Mesothelial cell of epicardium (in vitro differentiated cells): ENCODE results near the gene DAGLB. TPM values are rescaled to one million over a fixed set of nuclear protein-coding genes. Genes with fewer than 3 reads are reported as not detected.
"Not testable (repeated sequence)": the region's sequence is repeated elsewhere in the genome, so short reads cannot be mapped to it uniquely, and the experiment has no call there.

ENCODE experiments used
- DNase-seq, 2 experiments: peaks; one replicate each; pipeline ENCODE4 v3.0.0; 2021; ENCODE audit warnings: low spot score in 2 of 2; ENCODE audit not compliant: unreplicated experiment in 2 of 2
- H3K27ac Mint-ChIP-seq: 2 replicates; pipeline ENCODE4 v1.8.0; 2021; ENCODE audit warnings: mixed read lengths
- H3K27me3 Mint-ChIP-seq: 2 replicates; pipeline ENCODE4 v1.8.0; 2021; ENCODE audit warnings: low read depth, mixed read lengths
- H3K36me3 Mint-ChIP-seq: 2 replicates; pipeline ENCODE4 v1.8.0; 2021; ENCODE audit warnings: mixed read lengths
- H3K4me1 Mint-ChIP-seq: 2 replicates; pipeline ENCODE4 v1.8.0; 2021; ENCODE audit warnings: mixed read lengths
- H3K4me3 Mint-ChIP-seq: 2 replicates; pipeline ENCODE4 v1.8.0; 2021; ENCODE audit warnings: mild to moderate bottlenecking, moderate library complexity, mixed read lengths
- H3K9me3 Mint-ChIP-seq: 2 replicates; pipeline ENCODE4 v1.8.0; 2021; ENCODE audit warnings: mixed read lengths
- total RNA-seq: library from RNA; stranded (reverse); gene quantifications from 3 replicates; pipeline ENCODE4 v1.2.1, GENCODE V29; 2021
- TF ChIP-seq, protein P1 (sequence below): fragments of 200-600 bp; sonication (generic); IDR thresholded peaks from one replicate; pipeline ENCODE4 v1.5.0; 2021; ENCODE audit warnings: antibody characterized with exemption; ENCODE audit not compliant: unreplicated experiment

Gene DAGLB
- total RNA-seq, 1 donor from 2014 or later = 24.1 TPM

GRCh38 chr7:6475433-6476186 is 27.9 kb upstream of the DAGLB start:
- no peaks in the 10 kb centered on the region for H3K9me3 Mint-ChIP-seq
- H3K4me3 Mint-ChIP-seq = no peak overlapping the region
- no peaks in the 10 kb centered on the region for H3K27me3 Mint-ChIP-seq
- TF ChIP-seq, protein P1, sequence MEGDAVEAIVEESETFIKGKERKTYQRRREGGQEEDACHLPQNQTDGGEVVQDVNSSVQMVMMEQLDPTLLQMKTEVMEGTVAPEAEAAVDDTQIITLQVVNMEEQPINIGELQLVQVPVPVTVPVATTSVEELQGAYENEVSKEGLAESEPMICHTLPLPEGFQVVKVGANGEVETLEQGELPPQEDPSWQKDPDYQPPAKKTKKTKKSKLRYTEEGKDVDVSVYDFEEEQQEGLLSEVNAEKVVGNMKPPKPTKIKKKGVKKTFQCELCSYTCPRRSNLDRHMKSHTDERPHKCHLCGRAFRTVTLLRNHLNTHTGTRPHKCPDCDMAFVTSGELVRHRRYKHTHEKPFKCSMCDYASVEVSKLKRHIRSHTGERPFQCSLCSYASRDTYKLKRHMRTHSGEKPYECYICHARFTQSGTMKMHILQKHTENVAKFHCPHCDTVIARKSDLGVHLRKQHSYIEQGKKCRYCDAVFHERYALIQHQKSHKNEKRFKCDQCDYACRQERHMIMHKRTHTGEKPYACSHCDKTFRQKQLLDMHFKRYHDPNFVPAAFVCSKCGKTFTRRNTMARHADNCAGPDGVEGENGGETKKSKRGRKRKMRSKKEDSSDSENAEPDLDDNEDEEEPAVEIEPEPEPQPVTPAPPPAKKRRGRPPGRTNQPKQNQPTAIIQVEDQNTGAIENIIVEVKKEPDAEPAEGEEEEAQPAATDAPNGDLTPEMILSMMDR = peak; percentile 14
- peaks cover 2% of the 10 kb centered on the region for H3K4me1 Mint-ChIP-seq
- DNase-seq = no peak
- H3K36me3 Mint-ChIP-seq = peaks cover 12% of the 10 kb centered on the region
- H3K27ac Mint-ChIP-seq = no peak overlapping the region

GRCh38 chr7:6465862-6466261 is 18.1 kb upstream of the DAGLB start:
- no peak for DNase-seq
- H3K36me3 Mint-ChIP-seq = peaks cover 58% of the 10 kb centered on the region
- no peak overlapping the region for H3K27ac Mint-ChIP-seq
- H3K27me3 Mint-ChIP-seq = no peaks in the 10 kb centered on the region
- TF ChIP-seq, protein P1 = no peak
- H3K4me1 Mint-ChIP-seq = no peaks in the 10 kb centered on the region
- H3K4me3 Mint-ChIP-seq = no peak overlapping the region
- H3K9me3 Mint-ChIP-seq = peaks cover 18% of the 10 kb centered on the region

GRCh38 chr7:6463609-6464008 is 15.9 kb upstream of the DAGLB start:
- not testable (repeated sequence) for H3K27ac Mint-ChIP-seq, DNase-seq, H3K4me1 Mint-ChIP-seq, H3K4me3 Mint-ChIP-seq, H3K27me3 Mint-ChIP-seq
- Mint-ChIP-seq H3K9me3 (peaks cover 18% of the 10 kb centered on the region), H3K36me3 (peaks cover 42% of the 10 kb centered on the region)

- H3K4me1 Mint-ChIP-seq = no peaks in the 10 kb centered on the region
- no peaks in the 10 kb centered on the region for H3K27me3 Mint-ChIP-seq
- no peak for DNase-seq
- H3K36me3 Mint-ChIP-seq = peaks cover 28% of the 10 kb centered on the region
- H3K9me3 Mint-ChIP-seq = peaks cover 15% of the 10 kb centered on the region
- TF ChIP-seq, protein P1 = no peak
- H3K4me3 Mint-ChIP-seq = no peak overlapping the region
- H3K27ac Mint-ChIP-seq = no peak overlapping the region
These were observed 14.3 kb upstream of the DAGLB start for GRCh38 chr7:6461946-6462550.

DNA sequence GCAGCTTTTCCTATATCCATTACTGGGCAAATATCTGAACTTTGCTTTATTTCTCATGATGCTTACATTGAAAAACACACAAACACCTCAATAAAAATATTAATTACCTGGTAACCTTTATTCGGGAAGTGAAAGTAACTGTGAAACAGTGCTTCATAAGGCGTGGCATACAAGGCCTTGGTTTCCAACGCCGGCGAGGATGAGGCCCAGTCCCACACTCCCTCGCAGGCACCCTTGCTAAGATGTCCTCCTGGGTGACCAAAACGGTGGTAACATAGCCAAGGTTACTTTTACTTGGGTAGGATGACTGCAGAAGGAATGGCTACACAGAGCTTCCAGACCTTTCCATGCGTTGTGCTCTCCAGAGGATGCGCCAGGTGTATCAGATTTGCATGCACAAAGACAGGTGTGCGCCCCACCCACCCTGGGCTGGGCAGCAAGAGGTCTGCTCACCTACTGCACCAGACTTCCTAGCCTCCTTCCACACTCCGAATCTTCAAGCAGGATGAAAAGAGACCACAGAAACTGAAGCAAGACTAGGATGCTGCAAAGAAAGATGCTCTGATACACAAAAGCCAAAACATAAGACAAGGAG is 13.3 kb upstream of the DAGLB start:
- Mint-ChIP-seq H3K4me1 (no peaks in the 10 kb centered on the region), H3K4me3 (no peak overlapping the region), H3K9me3 (peaks cover 8% of the 10 kb centered on the region), H3K27ac (peak overlapping the region; percentile 7), H3K36me3 (peaks cover 19% of the 10 kb centered on the region), H3K27me3 (no peaks in the 10 kb centered on the region)
- TF ChIP-seq, protein P1 = no peak
- no peak for DNase-seq

GRCh38 chr7:6460303-6460702 is 12.5 kb upstream of the DAGLB start:
- no peak overlapping the region for H3K4me3 Mint-ChIP-seq
- H3K9me3 Mint-ChIP-seq = no peaks in the 10 kb centered on the region
- no peaks in the 10 kb centered on the region for H3K4me1 Mint-ChIP-seq
- no peak for DNase-seq
- H3K27ac Mint-ChIP-seq = no peak overlapping the region
- H3K27me3 Mint-ChIP-seq = no peaks in the 10 kb centered on the region
- H3K36me3 Mint-ChIP-seq = peaks cover 11% of the 10 kb centered on the region
- TF ChIP-seq, protein P1 = no peak

DNA sequence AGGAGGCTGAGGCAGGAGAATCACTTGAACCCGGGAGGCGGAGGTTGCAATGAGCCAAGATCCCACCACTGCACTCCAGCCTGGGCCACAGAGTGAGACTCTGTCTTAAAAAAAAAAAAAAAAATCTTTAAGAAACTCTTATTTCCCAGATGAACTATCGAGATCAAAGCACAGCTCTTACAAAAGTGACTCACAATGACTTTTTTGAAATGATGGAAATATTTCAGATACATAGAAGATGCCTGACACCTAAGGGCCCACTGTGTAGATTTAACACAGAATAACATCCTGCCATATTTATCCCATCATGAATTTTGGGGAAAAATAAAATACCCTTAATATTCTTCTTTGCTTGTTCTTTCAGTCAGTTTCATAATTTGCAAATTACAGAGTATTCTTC is 10.9 kb upstream of the DAGLB start:
- not testable (repeated sequence) for H3K4me1 Mint-ChIP-seq, H3K4me3 Mint-ChIP-seq, H3K27ac Mint-ChIP-seq, H3K9me3 Mint-ChIP-seq, H3K27me3 Mint-ChIP-seq, H3K36me3 Mint-ChIP-seq, DNase-seq
